K562 treated with DMSO at 1 percent for 4 hours (cell line): ENCODE data around the gene MAP10. TPM values are rescaled to one million over a fixed set of nuclear protein-coding genes. Genes with fewer than 3 reads are reported as not detected.

Source experiments
- total RNA-seq: library from RNA; unstranded; fragments of 300-600 nt; gene quantifications from 2 replicates; pipeline ENCODE4 v1.2.3, GENCODE V29; 2022; ENCODE audit not compliant: insufficient read depth

Gene MAP10, protein sequence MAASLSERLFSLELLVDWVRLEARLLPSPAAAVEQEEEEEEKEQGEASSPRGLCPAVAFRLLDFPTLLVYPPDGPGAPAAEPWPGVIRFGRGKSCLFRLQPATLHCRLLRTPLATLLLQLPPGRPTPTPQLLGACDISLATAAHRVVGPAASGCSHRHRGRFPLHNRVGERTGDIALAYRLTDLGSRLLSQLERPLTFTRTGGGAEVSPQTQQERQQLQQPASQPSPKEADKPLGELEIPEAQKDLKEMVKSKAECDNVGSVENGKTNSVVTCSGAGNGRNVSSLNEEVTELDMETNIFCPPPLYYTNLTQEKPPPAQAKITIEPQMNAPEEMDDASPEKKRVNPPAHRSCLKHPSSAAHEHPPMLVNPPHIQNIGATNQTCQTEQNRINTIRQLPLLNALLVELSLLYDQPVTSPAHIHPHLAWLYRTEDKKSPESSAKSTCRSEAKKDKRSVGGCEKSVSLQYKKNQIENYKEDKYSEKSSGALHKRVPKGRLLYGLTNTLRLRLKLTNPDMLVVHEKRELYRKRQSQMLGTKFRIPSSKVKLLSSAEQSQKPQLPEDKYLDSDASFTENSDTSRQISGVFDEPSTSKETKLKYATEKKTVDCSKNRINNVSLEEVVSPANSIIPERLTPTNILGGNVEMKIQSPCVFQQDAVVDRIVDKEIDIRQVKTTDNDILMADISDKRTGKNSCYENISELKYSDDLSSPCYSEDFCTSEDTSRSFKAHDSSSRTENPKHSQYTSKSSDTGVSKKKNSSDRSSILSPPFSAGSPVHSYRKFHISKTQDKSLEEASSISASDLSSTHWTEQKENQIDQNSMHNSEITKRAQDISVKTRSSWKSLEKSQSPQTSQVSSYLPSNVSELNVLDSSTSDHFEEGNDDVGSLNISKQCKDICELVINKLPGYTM
- 0.78 and 1.1 TPM in 2 replicates for total RNA-seq

DNA sequence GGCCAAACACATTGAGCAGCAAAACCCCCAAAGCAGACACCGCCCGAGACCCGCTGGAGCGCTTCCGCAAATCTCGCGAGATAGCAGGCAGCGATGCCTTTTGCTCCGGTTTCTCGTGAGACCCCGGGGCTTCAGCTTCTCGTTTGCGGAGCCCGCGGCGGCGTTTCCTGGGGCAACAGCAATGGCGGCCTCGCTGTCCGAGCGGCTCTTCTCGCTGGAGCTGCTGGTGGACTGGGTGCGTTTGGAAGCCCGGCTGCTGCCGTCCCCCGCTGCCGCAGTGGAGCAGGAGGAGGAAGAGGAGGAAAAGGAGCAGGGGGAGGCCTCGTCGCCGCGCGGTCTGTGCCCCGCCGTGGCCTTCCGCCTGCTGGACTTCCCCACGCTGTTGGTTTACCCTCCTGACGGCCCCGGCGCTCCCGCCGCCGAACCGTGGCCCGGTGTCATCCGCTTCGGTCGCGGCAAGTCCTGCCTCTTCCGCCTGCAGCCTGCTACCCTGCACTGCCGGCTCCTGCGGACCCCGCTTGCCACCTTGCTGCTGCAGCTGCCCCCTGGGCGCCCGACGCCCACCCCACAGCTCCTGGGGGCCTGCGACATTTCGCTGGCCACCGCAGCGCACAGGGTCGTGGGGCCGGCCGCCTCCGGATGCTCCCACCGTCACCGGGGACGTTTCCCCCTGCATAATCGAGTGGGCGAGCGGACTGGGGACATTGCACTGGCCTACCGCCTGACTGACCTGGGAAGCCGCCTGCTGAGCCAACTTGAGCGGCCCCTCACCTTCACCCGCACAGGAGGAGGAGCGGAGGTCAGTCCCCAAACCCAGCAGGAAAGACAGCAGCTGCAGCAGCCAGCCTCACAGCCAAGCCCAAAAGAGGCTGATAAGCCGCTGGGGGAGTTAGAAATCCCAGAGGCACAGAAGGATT lies at the start of gene MAP10:
Gene MAP10 (plus strand): TSS at position 148 of the 917 bp plus-strand sequence. CDS start 34 bp downstream, at position 182.

Other genes with a start within 250 kb of the MAP10 start
- 0.70 and 1.1 TPM in 2 replicates for gene SIPA1L2, start 175.3 kb upstream of the MAP10 start, total RNA-seq
- gene NTPCR, start 145.2 kb downstream of the MAP10 start, total RNA-seq, result 23.8 and 24.5 TPM in 2 replicates